H9 (cell line): ENCODE results near the gene CERS2. TPM values are rescaled to one million over a fixed set of nuclear protein-coding genes. Genes with fewer than 3 reads are reported as not detected.

Experiments used
- DNase-seq: peaks from one replicate; pipeline ENCODE4 v3.0.0-alpha.2; 2017
- H2AFZ ChIP-seq: one replicate; pipeline ENCODE4 v1.6.1; 2013; ENCODE audit warnings: mild to moderate bottlenecking, low read length, control low read depth, moderate library complexity
- H2AK5ac ChIP-seq: 2 replicates; pipeline ENCODE4 v1.6.1; 2013; ENCODE audit warnings: low read length, control low read depth, mixed read lengths; ENCODE audit not compliant: insufficient read length
- H2BK120ac ChIP-seq: one replicate; pipeline ENCODE4 v1.6.1; 2013; ENCODE audit warnings: low read depth, mild to moderate bottlenecking, low read length, control low read depth, inconsistent platforms; ENCODE audit not compliant: poor library complexity, severe bottlenecking
- H2BK12ac ChIP-seq: 2 replicates; pipeline ENCODE4 v1.6.1; 2013; ENCODE audit warnings: low read length, control low read depth, mixed read lengths, low read depth; ENCODE audit not compliant: insufficient read length
- H2BK15ac ChIP-seq: 2 replicates; pipeline ENCODE4 v1.6.1; 2013; ENCODE audit warnings: low read depth, low read length, control low read depth
- H2BK20ac ChIP-seq: one replicate; pipeline ENCODE4 v1.6.1; 2013; ENCODE audit warnings: low read depth, mild to moderate bottlenecking, low read length, control low read depth, inconsistent platforms; ENCODE audit not compliant: poor library complexity, severe bottlenecking
- H2BK5ac ChIP-seq: 2 replicates; pipeline ENCODE4 v1.6.1; 2013; ENCODE audit warnings: low read length, control low read depth, mixed read lengths; ENCODE audit not compliant: insufficient read length
- H3K14ac ChIP-seq: 2 replicates; pipeline ENCODE4 v1.6.1; 2013; ENCODE audit warnings: low read length, control low read depth; ENCODE audit not compliant: insufficient read depth
- H3K18ac ChIP-seq: 2 replicates; pipeline ENCODE4 v1.6.1; 2013; ENCODE audit warnings: low read depth, mild to moderate bottlenecking, mixed read lengths, low read length, control low read depth; ENCODE audit not compliant: insufficient read length
- H3K23ac ChIP-seq: 2 replicates; pipeline ENCODE4 v1.6.1; 2013; ENCODE audit warnings: low read length, control low read depth, mixed read lengths, low read depth; ENCODE audit not compliant: insufficient read length
- H3K23me2 ChIP-seq: 2 replicates; pipeline ENCODE4 v1.6.1; 2013; ENCODE audit warnings: low read depth, mild to moderate bottlenecking, mixed read lengths, low read length, control low read depth; ENCODE audit not compliant: insufficient read length, poor library complexity, severe bottlenecking
- H3K27ac ChIP-seq: 2 replicates; pipeline ENCODE4 v1.5.1; 2013; ENCODE audit warnings: low read length, control low read depth, mixed read lengths, low read depth; ENCODE audit not compliant: insufficient read length
- H3K27me3 ChIP-seq: 2 replicates; pipeline ENCODE4 v1.6.1; 2013; ENCODE audit warnings: low read length, control low read depth, inconsistent platforms; ENCODE audit not compliant: insufficient read depth
- H3K4ac ChIP-seq: 2 replicates; pipeline ENCODE4 v1.6.1; 2013; ENCODE audit warnings: low read depth, mild to moderate bottlenecking, control low read depth, inconsistent platforms, low read length, moderate library complexity
- H3K4me1 ChIP-seq: 2 replicates; pipeline ENCODE4 v1.6.1; 2013; ENCODE audit warnings: low read length, control low read depth, inconsistent platforms; ENCODE audit not compliant: insufficient read depth
- H3K4me2 ChIP-seq: 2 replicates; pipeline ENCODE4 v1.6.1; 2013; ENCODE audit warnings: low read length, control low read depth, mixed read lengths; ENCODE audit not compliant: insufficient read length, insufficient read depth
- H3K56ac ChIP-seq: 2 replicates; pipeline ENCODE4 v1.6.1; 2013; ENCODE audit warnings: low read depth, mild to moderate bottlenecking, mixed read lengths, low read length, control low read depth; ENCODE audit not compliant: insufficient read length
- H3K79me1 ChIP-seq: 2 replicates; pipeline ENCODE4 v1.6.1; 2013; ENCODE audit warnings: low read depth, mild to moderate bottlenecking, moderate library complexity, low read length, control low read depth, inconsistent platforms; ENCODE audit not compliant: insufficient read depth, poor library complexity, severe bottlenecking
- H3K79me2 ChIP-seq: 2 replicates; pipeline ENCODE4 v1.6.1; 2013; ENCODE audit warnings: low read length, control low read depth, inconsistent platforms; ENCODE audit not compliant: insufficient read depth
- H3K9ac ChIP-seq: 2 replicates; pipeline ENCODE4 v1.6.1; 2013; ENCODE audit warnings: low read length, control low read depth, mixed read lengths; ENCODE audit not compliant: insufficient read length; ENCODE audit errors: extremely low read depth
- H3K9me3 ChIP-seq: one replicate; pipeline ENCODE4 v1.6.1; 2013; ENCODE audit warnings: low read depth, low read length, inconsistent platforms; ENCODE audit not compliant: control insufficient read depth
- H3T11ph ChIP-seq: one replicate; pipeline ENCODE4 v1.6.1; 2013; ENCODE audit warnings: mild to moderate bottlenecking, low read length, control low read depth, inconsistent platforms
- H4K20me1 ChIP-seq: one replicate; pipeline ENCODE4 v1.6.1; 2013; ENCODE audit not compliant: control insufficient read depth, insufficient read length, insufficient read depth
- H4K5ac ChIP-seq: 2 replicates; pipeline ENCODE4 v1.6.1; 2013; ENCODE audit warnings: low read depth, mild to moderate bottlenecking, mixed read lengths, low read length, control low read depth; ENCODE audit not compliant: insufficient read length
- H4K8ac ChIP-seq: replicated peaks from 2 replicates; pipeline ENCODE4 v1.6.1; 2013; ENCODE audit warnings: low read length, control low read depth, mixed read lengths, low read depth; ENCODE audit not compliant: insufficient read length
- H4K91ac ChIP-seq: 2 replicates; pipeline ENCODE4 v1.6.1; 2013; ENCODE audit warnings: low read depth, mild to moderate bottlenecking, moderate library complexity, mixed read lengths, low read length, control low read depth; ENCODE audit not compliant: insufficient read length
- H3K27ac Mint-ChIP-seq, 3 experiments: 2 replicates in 2 of 3; 3 replicates in 1 of 3; pipeline ENCODE4 v1.8.0; 2020 to 2021; ENCODE audit warnings: mixed read lengths in 3 of 3, mild to moderate bottlenecking in 1 of 3, moderate library complexity in 1 of 3
- H3K27me3 Mint-ChIP-seq: 2 replicates; pipeline ENCODE4 v1.8.0; 2021; ENCODE audit warnings: low read depth, mild to moderate bottlenecking, moderate library complexity, mixed read lengths
- H3K36me3 Mint-ChIP-seq, 3 experiments: 2 replicates in 2 of 3; 3 replicates in 1 of 3; pipeline ENCODE4 v1.8.0; 2020 to 2021; ENCODE audit warnings: low read depth in 3 of 3, mixed read lengths in 3 of 3; ENCODE audit not compliant: insufficient read depth in 1 of 3
- H3K4me1 Mint-ChIP-seq, 2 experiments: 2 replicates each; pipeline ENCODE4 v1.8.0; 2020; ENCODE audit warnings: mixed read lengths in 2 of 2
- H3K4me3 Mint-ChIP-seq, 2 experiments: 2 replicates in 1 of 2; 3 replicates in 1 of 2; pipeline ENCODE4 v1.8.0; 2020 to 2021; ENCODE audit warnings: mild to moderate bottlenecking in 2 of 2, mixed read lengths in 2 of 2, moderate library complexity in 1 of 2
- H3K9me3 Mint-ChIP-seq, 2 experiments: 2 replicates in 1 of 2; 3 replicates in 1 of 2; pipeline ENCODE4 v1.8.0; 2020; ENCODE audit warnings: mild to moderate bottlenecking in 2 of 2, mixed read lengths in 2 of 2, moderate library complexity in 1 of 2
- CTCF ChIP-seq: fragments of 200-600 bp; sonication (generic); conservative IDR thresholded peaks from 3 replicates; pipeline ENCODE4 v1.8.0; 2021; ENCODE audit warnings: antibody characterized with exemption, mild to moderate bottlenecking
- WGBS: extraction: QIAGEN DNeasy Blood & Tissue Kit; methylation state at CpG from one replicate; pipeline ENCODE4 v1.1.7; 2013; ENCODE audit warnings: missing lambda C conversion rate, low lambda C conversion rate, mixed read lengths; ENCODE audit not compliant: insufficient read length; ENCODE audit errors: extremely low coverage; 5-methylcytosine and 5-hydroxymethylcytosine counted together
- total RNA-seq: library from RNA; stranded (reverse); gene quantifications from 2 replicates; pipeline ENCODE4 v1.2.1, GENCODE V29; 2021

The CERS2 gene
- total RNA-seq, 1 experiment from 2014 or later: 201 TPM

GRCh38 chr1:151001602-151002001, 27.0 kb upstream of the CERS2 start:
- peaks cover 0 to 10% (median 5%) of the 10 kb centered on the region in 3 experiments; a peak in 2 of 7 replicates for H3K36me3 Mint-ChIP-seq
- no peak overlapping the region for H2BK120ac ChIP-seq

More at GRCh38 chr1:151001602-151002001, 27.0 kb upstream of the CERS2 start:
- no peak overlapping the region for H3K23ac ChIP-seq
- WGBS: no CpG with 5 or more reads among the region's 4 CpGs
- no peak overlapping the region for H3T11ph ChIP-seq
- no peaks in the 10 kb centered on the region for H3K79me2 ChIP-seq
- H2BK15ac ChIP-seq: no peak overlapping the region
- H3K27me3 ChIP-seq: no peaks in the 10 kb centered on the region
- H3K23me2 ChIP-seq: peaks cover 4% of the 10 kb centered on the region
- H3K79me1 ChIP-seq: no peaks in the 10 kb centered on the region
- H2AK5ac ChIP-seq: no peak overlapping the region
- H3K14ac ChIP-seq: no peak overlapping the region
- no peak overlapping the region for H3K4ac ChIP-seq
- TF ChIP-seq CTCF: no peak
- H3K27ac ChIP-seq: no peak overlapping the region
- H3K4me1 Mint-ChIP-seq: peaks cover 13 to 20% of the 10 kb centered on the region in 2 experiments
- H3K4me2 ChIP-seq: no peak overlapping the region
- H3K27me3 Mint-ChIP-seq: no peaks in the 10 kb centered on the region; the same call in 1 of the 2 replicates
- H3K9me3 Mint-ChIP-seq: no peaks in the 10 kb centered on the region
- no peak overlapping the region for H2BK20ac ChIP-seq
- H4K91ac ChIP-seq: no peak overlapping the region
- no peak overlapping the region for H4K8ac ChIP-seq
- no peak overlapping the region; a peak in 1 of 5 replicates for H3K4me3 Mint-ChIP-seq
- H2AFZ ChIP-seq: no peak overlapping the region
- H2BK5ac ChIP-seq: no peak overlapping the region
- no peaks in the 10 kb centered on the region for H3K9me3 ChIP-seq
- no peaks in the 10 kb centered on the region for H4K20me1 ChIP-seq
- H3K4me1 ChIP-seq: peaks cover 3% of the 10 kb centered on the region; the same call in 1 of the 2 replicates
- DNase-seq: no peak
- H3K56ac ChIP-seq: no peak overlapping the region
- H3K9ac ChIP-seq: no peak overlapping the region
- H2BK12ac ChIP-seq: no peak overlapping the region
- 0 out of 7 replicates have a peak overlapping the region, but pooled peaks of 1 of the 3 experiments have one; percentile 21 for H3K27ac Mint-ChIP-seq
- no peak overlapping the region for H3K18ac ChIP-seq
- H4K5ac ChIP-seq: no peak overlapping the region
